ENCODE measurements around the gene HDAC8. TPM values are rescaled to one million over a fixed set of nuclear protein-coding genes. Genes with fewer than 3 reads are reported as not detected.

HDAC8 gene
- total and polyA plus RNA-seq, 2 experiments from 2014 or later = 36.6 to 40.3 TPM

GRCh38 chrX:72393836-72394517 lies 178.7 kb downstream of the HDAC8 start:
- H3K4me1 ChIP-seq (ENCODE audit: low read depth) = no peaks in the 10 kb centered on the region
- no peaks in the 10 kb centered on the region for H3K36me3 ChIP-seq
- H3K4me3 ChIP-seq = no peak overlapping the region
- TF ChIP-seq CTCF (IDR thresholded peaks at IDR 0.05; ENCODE audit: low read depth, low read length) = no peak
- no peaks in the 10 kb centered on the region for H3K9me3 ChIP-seq (ENCODE audit: low read depth)
- no peaks in the 10 kb centered on the region for H3K27me3 ChIP-seq
- no peak overlapping the region for H3K27ac ChIP-seq
- DNase-seq (ENCODE audit: low read depth in 1 of 2, low spot score in 1 of 2) = no peak

- Histone ChIP-seq H3K9me3 (ENCODE audit: low read depth) (no peaks in the 10 kb centered on the region), H3K4me3 (no peak overlapping the region), H3K27me3 (no peaks in the 10 kb centered on the region), H3K36me3 (no peaks in the 10 kb centered on the region), H3K27ac (no peak overlapping the region), H3K4me1 (ENCODE audit: low read depth) (no peaks in the 10 kb centered on the region)
- DNase-seq (ENCODE audit: low read depth in 1 of 2, low spot score in 1 of 2) = peak in 1 of 2 donors; percentile 10
- no peak for TF ChIP-seq CTCF (IDR thresholded peaks at IDR 0.05; ENCODE audit: low read depth, low read length)
Measured at GRCh38 chrX:72392816-72393800, 179.5 kb downstream of the HDAC8 start.

GRCh38 chrX:72392042-72392441 lies 180.6 kb downstream of the HDAC8 start:
- Histone ChIP-seq H3K27ac (no peak overlapping the region), H3K9me3 (ENCODE audit: low read depth) (no peaks in the 10 kb centered on the region), H3K4me1 (ENCODE audit: low read depth) (no peaks in the 10 kb centered on the region), H3K27me3 (no peaks in the 10 kb centered on the region), H3K36me3 (no peaks in the 10 kb centered on the region), H3K4me3 (no peak overlapping the region)
- no peak for TF ChIP-seq CTCF (IDR thresholded peaks at IDR 0.05; ENCODE audit: low read depth, low read length)
- DNase-seq (ENCODE audit: low read depth in 1 of 2, low spot score in 1 of 2) = no peak

- DNase-seq (ENCODE audit: low read depth in 1 of 2, low spot score in 1 of 2) = no peak
- Histone ChIP-seq H3K27ac (no peak overlapping the region), H3K36me3 (peaks cover 2% of the 10 kb centered on the region), H3K9me3 (ENCODE audit: low read depth) (no peaks in the 10 kb centered on the region), H3K4me3 (no peak overlapping the region), H3K27me3 (no peaks in the 10 kb centered on the region), H3K4me1 (ENCODE audit: low read depth) (no peaks in the 10 kb centered on the region)
- no peak for TF ChIP-seq CTCF (IDR thresholded peaks at IDR 0.05; ENCODE audit: low read depth, low read length)
Measured at GRCh38 chrX:72387247-72387646, 185.4 kb downstream of the HDAC8 start.

GRCh38 chrX:72382202-72382595 lies 190.4 kb downstream of the HDAC8 start:
- H3K36me3 ChIP-seq = peaks cover 2% of the 10 kb centered on the region
- TF ChIP-seq CTCF (IDR thresholded peaks at IDR 0.05; ENCODE audit: low read depth, low read length) = no peak
- H3K9me3 ChIP-seq (ENCODE audit: low read depth) = no peaks in the 10 kb centered on the region
- DNase-seq (ENCODE audit: low read depth in 1 of 2, low spot score in 1 of 2) = peak in 1 of 2 donors; percentile 59
- no peaks in the 10 kb centered on the region for H3K27me3 ChIP-seq
- no peak overlapping the region for H3K27ac ChIP-seq
- no peaks in the 10 kb centered on the region for H3K4me1 ChIP-seq (ENCODE audit: low read depth)
- no peak overlapping the region for H3K4me3 ChIP-seq

Measured in cardiac muscle cell (in vitro differentiated cells and primary cell).